GM21381 (cell line): ENCODE data around the gene HS6ST2.
"Not testable (repeated sequence)": the region's sequence is repeated elsewhere in the genome, so short reads cannot be mapped to it uniquely, and the experiment has no call there.

Experiments
- ATAC-seq: cut with Tn5 transposase; IDR thresholded peaks from one replicate; pipeline ENCODE4 v1.9.1; 2021; ENCODE audit warnings: mild to moderate bottlenecking, moderate library complexity; ENCODE audit not compliant: unreplicated experiment

HS6ST2 gene

DNA sequence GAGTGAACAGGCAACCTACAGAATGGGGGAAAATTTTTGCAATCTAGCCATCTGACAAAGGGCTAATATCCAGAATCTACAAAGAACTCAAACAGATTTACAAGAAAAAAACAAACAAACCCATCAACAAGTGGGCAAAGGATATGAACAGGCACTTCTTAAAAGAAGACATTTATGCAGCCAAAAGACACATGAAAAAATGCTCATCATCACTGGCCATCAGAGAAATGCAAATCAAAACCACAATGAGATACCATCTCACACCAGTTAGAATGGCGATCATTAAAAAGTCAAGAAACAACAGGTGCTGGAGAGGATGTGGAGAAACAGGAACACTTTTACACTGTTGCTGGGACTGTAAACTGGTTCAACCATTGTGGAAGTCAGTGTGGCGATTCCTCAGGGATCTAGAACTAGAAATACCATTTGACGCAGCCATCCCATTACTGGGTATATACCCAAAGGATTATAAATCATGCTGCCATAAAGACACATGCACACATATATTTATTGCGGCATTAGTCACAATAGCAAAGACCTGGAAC lies 13.3 kb downstream of the HS6ST2 start:
- ATAC-seq, result not testable (repeated sequence)

DNA sequence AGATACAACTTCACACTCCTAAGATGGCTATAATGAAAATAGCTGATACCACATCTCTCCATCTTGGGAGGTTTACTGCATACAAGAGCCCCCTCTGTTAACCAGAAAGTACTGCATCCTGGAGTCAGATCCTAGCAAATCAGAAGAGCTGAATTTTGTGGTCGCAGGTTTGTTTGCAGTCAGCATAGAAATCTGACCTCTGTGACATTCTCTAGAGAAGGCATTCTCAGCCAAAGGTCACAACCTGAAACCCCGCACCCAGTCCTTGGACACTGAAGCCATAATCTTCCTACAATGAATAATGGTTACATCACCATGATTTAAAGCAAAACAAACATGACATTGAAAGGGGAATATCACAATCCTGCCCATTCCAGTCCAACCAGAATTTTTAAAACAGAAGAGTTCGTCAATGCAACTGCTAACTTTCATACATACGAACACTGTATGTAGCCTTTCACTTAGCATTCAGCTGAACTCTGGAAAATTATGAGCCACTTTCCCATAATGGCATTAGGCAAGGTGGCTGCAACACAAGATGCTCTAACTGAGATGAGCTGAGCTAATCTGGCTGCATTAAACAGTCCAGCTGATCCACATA lies 17.6 kb downstream of the HS6ST2 start:
- no peak for ATAC-seq

DNA sequence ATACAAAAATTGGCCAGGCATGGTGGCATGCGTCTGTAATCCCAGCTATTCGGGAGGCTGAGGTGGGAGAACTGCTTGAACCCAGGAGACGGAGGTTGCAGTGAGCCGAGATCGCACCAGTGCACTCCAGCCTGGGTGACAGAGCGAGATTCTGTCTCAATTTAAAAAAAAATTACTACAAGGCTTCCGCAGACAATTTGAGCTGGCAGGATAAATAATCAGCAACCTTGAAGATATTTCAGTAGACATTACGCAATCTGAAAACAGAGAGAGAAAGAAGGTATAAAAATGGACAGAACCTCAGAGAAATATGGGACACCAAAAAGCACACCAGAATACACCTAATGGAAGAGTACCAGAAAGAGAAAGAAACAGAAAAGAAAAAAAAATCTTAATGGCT lies 25.3 kb downstream of the HS6ST2 start:
- no peak for ATAC-seq

DNA sequence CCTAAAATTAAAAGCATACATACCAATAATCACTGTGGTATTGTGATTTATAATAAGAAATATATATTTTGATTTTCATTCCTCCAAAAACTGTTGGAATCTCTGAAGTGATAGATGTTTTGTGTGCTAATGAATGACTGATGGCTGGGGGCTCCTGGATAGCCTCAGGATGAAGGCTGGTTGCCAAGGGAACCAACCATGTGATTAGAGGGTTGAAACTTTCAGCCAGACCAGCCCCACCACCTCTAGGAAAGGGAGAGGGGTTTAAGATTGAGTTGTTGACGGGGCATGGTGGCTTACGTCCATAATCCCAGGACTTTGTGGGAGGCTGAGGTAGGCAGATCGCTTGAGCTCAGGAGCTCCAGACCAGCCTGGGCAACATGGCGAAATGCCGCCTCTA lies 34.0 kb downstream of the HS6ST2 start:
- no peak for ATAC-seq

DNA sequence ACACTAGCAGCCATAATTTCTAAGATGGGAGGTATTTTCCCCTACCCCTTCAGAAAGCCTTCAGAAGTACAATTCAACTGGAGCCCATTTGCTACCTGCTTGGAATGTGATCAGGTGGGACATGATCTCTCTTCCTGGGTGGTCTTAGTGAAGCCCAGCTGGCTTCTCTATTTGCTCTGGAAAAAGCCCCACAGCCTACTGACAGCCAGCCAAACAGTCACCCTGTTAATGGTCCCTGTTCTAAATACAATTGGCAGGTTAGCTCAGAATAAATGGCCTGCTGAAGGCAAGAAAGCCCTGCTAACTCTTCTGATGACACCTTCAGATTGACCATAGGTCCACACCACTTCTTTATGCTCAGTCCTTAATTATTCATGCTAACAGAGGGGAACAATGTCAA lies 39.9 kb downstream of the HS6ST2 start:
- ATAC-seq, result no peak

DNA sequence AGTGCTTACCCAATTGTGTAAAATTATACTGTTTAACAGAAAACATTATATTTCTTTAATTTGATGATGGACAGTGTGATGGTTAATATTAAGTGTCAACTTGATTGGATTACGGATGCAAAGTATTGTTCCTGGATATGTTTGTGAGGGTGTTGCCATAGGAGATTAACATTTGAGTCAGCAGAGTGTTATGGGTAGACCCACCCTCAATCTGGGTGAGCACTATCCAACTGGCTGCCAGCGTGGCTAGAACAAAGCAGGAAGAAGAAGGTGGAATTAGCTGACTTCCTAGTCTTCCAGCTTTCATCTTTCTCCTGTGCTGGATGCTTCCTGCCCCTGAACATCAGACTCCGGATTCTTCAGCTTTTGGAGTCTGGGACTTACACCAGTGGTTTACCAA lies 42.1 kb downstream of the HS6ST2 start:
- no peak for ATAC-seq

DNA sequence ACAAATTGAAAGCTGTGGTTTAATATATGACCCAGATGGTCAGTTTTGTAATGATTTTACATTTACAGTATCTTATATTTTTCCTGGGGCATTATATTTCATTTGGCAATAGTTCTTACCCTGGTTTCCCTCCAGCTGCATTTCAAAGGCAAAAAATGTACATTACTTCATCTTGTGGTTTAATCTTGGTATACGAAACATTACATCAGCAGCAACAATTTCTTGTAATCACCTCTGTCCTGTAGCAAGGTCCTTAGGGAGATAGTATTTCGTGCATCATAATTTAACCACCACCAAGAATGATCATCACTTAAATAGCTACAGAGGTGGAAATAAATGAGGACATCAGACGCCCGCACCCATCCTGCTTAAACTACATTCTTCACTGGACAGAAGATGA lies 48.8 kb downstream of the HS6ST2 start:
- ATAC-seq, result no peak

DNA sequence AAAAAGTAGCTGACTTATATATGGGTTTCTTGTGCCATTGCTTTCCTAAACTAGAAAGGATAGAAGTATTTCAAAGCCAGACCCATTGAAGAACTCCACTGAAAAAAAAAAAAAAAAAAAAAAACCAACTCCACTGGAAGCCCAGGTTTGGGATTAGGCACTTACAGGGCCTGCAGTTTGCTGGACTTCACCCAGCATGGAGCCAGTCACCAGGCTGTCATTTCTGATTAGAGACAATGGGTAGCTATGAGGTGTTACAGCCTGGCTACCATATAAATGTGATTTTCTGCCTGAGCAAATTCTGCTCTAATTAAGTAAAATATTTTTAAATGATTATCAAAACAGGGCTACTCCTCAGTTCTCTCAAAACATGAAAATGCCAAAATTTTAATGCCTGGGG lies 49.5 kb downstream of the HS6ST2 start:
- no peak for ATAC-seq

DNA sequence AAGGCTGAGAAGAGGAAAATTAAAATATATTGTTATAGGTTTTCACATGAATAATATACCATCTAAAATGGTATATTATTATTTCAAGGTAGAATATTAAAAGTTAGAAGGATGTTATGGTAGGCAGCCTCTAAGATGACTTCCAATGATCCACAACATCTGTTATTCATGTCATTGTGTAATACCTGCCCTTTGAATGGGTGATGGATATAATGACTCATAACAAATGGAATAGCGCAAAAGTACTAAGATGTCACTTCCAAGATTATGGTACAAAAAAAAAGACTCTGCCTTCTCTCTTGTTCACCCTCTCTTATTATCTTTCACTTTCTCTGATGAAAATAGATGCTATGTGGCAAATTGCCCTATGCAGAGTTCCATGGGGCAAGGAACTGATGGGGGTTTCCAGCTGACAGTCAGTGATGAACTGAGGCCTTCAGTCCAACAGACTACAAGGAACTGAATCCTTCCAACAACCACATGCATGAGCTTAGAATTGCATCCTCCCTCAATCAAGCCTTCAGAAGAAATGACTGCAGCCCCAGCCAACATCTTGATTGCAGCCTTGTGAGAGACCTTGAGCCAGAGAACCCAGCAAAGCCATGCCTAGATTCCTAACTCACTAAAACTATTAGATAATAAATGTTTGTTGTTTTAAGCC lies 57.7 kb downstream of the HS6ST2 start:
- ATAC-seq, result no peak

DNA sequence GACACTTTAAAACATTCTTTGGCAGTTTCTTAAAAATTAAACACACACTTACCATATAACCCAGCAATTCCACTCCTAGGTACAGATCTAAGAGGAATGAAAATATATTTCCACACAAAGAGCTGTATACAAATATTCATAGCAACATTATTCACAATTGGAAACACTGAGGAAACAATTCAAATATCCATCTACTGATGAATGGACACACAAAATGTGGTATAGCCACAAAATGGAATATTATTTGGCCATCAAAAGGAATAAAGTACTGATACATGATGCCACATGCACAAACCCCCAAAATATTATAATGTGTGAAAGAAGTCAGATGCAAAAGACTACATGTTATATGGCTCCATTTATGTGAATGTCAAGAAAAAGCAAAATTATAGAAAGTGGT lies 70.9 kb downstream of the HS6ST2 start:
- ATAC-seq, result no peak

DNA sequence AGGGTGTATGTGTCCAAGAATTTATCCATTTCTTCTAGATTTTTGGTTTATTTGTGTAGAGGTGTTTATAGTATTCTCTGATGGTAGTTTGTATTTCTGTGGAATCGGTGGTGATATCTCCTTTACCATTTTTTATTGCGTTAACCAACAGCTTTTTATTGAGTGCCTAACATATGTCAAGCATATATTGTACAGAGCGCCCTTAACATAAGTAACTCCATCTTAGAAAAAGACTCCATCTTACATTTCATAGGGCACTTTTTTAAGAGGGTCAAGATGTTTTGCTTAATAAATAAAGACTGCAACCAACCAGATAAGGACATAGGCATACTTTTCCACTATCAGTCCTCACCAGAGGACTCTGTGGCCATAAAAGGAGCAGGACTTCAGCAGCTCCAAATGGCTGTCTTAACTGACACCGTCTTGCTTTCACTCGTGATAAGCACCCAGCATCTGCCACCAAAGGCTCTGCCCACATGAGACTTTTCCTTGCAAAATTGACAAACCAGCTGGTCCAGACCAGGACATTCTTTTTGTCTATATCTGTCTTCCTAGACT lies 75.0 kb downstream of the HS6ST2 start:
- ATAC-seq, result no peak

DNA sequence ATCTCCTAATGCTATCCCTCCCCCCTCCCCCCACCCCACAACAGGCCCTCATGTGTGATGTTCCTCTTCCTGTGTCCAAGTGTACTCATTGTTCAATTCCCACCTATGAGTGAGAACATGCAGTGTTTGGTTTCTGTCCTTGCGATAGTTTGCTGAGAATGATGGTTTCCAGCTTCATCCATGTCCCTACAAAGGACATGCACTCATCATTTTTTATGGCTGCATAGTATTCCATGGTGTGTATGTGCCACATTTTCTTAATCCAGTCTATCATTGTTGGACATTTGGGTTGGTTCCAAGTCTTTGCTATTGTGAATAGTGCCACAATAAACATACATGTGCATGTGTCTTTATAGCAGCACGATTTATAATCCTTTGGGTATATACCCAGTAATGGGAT lies 77.7 kb downstream of the HS6ST2 start:
- not testable (repeated sequence) for ATAC-seq

DNA sequence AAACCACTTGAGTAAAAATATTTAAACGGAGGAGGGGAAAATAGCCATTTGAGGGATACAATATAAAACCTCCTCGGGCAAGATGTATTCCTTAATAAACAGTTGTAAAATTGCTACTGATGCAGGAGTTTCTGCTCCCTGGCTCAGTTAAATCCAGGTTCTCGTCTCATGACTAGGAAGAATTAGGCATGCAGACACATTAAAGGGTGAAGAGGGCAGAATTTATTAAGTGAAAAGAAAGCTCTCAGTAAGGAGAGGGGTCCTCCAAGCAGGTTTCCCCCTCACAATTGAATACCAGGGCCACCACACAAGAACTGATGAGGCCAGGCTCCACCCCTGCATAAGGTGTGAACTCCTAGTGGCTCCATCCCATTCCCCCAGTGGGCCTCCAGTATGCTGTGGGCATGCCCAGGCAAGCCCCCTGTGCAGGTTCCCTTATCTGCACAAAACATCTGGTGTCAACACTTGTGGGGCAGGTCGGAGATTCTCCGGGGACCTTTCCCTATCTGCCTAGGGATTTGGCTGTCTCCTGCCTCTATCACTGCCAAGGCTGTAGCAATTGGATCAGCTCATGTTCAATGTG lies 80.4 kb downstream of the HS6ST2 start:
- ATAC-seq, result no peak

DNA sequence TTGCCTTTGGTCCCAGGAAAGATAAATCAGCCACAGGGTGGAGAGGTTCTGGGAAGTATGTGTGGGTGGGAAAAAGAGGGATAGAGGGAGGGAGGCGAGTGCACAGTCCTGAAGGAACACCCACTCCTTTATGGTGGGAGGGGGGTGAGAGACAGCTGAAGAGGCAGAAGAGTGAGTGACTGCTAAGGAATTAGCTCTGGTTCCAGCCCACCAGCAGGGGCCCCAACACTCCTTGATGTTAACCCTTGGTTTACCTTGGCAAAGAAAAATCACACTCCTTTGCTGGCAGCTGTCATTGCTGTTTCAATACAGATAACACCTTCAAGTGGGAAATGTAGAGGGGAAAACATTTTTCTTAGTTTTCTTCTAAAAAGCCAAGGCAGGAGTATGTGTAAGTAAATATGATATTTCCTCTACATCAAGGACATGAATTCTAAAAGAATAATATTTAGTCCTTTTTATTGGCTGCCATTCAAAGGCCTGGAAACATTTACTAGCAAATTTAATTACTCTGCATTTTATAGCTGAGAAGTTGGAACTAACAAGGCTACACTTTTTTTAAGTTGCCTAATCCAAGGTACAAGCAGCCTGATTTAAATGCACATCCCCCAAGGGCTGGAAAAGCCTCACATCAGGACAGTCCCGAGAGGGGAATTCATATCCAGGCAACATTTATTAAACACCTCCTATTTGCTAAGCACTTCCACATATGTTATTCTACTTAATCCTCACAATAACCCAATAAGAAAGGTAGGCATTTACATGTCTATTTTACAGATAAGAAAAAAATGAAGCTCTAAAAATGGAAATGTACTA lies 81.7 kb downstream of the HS6ST2 start:
- ATAC-seq, result no peak

DNA sequence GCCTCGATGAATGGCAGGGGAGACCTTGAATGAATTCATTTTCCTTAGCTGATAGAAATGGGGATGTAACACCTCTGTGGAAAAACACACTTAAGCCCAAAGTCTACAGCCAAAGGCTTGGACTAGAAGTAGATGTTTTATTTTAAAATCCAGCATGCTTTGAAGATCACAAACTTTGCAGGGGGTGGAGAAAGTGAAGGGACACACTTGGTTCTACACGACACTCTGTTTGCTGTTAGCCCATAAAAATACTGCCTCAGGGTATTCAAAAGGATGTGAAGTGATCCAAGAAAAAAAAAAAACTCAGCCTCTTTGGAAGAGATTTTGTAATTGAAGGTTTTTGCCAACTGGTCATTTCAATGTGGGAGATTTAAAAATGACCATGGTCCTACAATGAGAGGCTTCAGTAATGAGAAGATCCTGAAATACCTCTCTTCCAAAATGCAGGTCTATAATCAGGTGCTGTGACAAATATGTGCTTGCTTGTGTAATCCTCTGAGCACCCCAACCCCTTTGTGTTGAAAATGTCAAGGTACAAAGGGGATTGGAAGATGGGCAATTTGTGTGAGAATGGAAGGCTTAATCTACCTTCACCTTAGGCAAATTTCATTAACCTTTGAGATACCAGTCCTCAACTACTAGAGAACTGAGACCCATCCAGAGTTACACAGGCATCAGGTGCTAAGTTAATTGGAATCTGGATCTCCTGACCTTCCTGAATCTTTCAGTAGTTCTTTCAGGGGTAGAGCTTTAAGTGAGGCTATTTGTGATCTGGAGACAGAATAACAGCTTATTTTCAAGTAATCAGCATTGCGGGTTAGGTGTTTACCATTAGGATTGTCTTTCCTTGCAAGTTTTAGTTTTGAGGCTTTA lies 82.5 kb downstream of the HS6ST2 start:
- no peak for ATAC-seq

DNA sequence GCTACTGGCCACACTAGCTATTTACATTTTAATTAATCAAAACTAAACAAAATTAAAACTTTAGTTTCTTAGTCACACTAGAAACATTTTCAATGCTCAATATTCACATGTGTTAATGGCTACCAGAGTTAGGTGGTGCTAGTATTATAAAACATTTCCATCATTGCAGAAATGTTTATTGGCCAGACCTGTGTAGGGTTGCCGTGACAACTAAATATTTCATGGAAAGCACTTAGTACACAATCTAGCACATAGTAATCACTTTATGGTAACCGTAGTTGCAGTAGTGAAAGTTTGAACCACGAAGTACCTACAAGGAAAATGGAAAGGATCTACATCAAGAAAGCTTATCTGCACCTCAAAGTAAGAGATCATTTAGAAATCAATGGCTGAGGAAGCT lies 95.9 kb downstream of the HS6ST2 start:
- no peak for ATAC-seq

DNA sequence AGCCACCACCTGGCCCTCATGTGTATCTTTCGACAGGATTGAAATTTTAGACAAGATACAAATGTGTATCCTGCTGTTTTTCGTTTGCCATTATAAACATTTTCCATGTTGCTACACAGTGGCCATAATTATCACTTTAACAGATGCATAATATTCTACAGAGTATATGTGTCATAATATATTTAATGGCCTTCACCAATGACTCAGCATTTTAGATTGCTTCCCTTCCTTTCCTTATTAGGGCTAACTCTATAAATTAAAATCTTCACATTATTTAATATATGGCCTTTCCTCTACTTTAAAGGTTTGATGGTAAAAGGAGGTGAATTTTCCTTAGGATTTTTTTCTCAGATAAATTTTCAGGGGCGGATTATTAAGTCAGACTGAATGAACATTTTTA lies 97.4 kb downstream of the HS6ST2 start:
- no peak for ATAC-seq

DNA sequence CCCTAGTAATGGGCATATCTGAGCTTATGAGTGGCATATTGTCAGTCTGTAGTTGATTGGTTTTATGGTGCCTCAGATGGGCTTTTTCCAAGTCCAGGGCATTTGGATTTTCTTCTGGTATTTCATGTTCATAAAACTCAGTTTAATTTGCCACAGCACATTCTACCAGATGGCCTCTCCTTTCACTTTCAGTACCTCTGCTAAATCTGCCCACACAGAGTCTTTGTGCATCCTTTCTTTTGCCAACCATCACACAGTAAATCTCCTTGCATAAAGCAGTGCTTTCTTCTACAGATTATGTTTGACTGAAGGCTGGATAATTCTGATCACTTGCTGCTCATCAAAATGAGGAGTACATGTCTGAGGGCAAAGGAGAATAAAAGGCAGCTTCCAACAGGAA lies 98.2 kb downstream of the HS6ST2 start:
- ATAC-seq, result no peak

DNA sequence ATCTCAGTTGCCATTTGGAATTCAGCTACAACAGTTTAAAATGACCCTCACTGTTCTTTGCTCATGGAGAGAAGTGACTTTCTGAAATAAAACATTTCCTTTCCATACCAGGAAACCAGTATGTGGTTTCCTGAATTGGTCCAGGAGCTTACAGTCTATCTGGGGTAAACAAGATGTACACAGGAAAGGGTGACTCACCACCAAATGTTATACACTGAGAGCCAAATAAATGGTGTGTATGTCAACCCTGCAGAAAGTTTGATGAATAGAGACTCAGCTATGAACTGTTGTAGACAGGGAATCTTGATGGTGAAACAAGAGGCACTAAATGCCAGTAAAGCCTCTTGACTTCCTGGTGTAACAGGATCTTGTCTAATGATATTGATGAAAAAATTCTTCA lies 100.4 kb downstream of the HS6ST2 start:
- no peak for ATAC-seq

DNA sequence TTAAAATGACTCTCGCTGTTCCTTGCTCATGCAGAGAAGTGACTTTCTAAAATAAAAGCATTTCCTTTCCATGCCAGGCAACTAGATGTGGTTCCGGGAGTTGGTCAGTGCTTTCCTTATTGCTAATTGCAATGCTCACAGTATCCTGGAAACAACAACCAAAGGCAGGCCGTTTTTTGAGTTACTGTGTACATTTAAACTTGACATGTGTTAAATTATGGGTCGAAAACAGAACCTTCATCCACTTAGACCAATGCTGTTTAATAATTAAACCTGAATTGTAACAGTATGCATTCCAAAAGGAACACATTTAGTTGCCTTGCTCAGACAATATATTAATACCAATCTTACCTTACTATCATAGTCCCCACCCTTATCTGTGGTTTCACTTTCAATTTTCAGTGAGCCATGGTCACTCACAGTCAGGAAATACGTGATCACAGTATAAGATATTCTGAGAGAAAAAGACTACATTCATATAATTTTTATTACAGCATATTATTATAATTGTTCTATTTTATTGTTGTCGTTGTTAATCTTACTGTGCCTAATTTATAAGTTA lies 102.6 kb downstream of the HS6ST2 start:
- ATAC-seq, result no peak
